ENCODE data around the gene ARSJ. TPM values are rescaled to one million over a fixed set of nuclear protein-coding genes. Genes with fewer than 3 reads are reported as not detected.

The ARSJ gene
- total RNA-seq, 2 experiments from 2014 or later, result not detected

DNA sequence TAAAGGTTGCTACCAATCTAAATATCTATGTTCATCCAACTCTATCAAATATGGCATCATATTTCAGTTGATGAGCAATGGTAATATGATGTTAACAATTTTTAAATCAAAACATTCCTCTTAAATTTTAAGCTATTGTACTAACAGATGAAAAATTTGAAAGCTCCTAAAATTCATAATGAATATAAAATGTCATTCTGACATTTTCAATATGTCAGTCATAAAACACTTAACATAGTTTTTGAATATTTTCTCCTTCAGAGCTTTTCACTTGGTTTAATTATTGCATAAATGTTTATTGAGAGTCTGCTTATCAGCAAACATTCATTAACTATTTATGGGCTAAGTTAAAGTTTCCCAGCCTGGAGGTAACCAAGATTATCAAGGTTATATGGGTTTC is 11.8 kb downstream of the ARSJ start:
- CTCF ChIA-PET, result interaction anchor here (0.8 kb wide), 1 partner anchor 16 kb away, joined by 3 read pairs; no protein-coding TSS in a partner anchor
- Mint-ChIP-seq H3K9me3 (peaks cover 6% of the 10 kb centered on the region), H3K4me3 (no peak overlapping the region), H3K27ac (no peak overlapping the region), H3K27me3 (peaks cover 6% of the 10 kb centered on the region), H3K36me3 (ENCODE audit: low read depth) (no peaks in the 10 kb centered on the region), H3K4me1 (ENCODE audit: low read depth) (no peaks in the 10 kb centered on the region)
- TF ChIP-seq, protein P1, sequence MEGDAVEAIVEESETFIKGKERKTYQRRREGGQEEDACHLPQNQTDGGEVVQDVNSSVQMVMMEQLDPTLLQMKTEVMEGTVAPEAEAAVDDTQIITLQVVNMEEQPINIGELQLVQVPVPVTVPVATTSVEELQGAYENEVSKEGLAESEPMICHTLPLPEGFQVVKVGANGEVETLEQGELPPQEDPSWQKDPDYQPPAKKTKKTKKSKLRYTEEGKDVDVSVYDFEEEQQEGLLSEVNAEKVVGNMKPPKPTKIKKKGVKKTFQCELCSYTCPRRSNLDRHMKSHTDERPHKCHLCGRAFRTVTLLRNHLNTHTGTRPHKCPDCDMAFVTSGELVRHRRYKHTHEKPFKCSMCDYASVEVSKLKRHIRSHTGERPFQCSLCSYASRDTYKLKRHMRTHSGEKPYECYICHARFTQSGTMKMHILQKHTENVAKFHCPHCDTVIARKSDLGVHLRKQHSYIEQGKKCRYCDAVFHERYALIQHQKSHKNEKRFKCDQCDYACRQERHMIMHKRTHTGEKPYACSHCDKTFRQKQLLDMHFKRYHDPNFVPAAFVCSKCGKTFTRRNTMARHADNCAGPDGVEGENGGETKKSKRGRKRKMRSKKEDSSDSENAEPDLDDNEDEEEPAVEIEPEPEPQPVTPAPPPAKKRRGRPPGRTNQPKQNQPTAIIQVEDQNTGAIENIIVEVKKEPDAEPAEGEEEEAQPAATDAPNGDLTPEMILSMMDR (IDR thresholded peaks at IDR 0.05), result no peak
- ATAC-seq (no peak), DNase-seq (no peak)
- intact Hi-C loops (cut with micrococcal nuclease), result no loop called here
- POLR2A ChIA-PET, result no interaction called here

DNA sequence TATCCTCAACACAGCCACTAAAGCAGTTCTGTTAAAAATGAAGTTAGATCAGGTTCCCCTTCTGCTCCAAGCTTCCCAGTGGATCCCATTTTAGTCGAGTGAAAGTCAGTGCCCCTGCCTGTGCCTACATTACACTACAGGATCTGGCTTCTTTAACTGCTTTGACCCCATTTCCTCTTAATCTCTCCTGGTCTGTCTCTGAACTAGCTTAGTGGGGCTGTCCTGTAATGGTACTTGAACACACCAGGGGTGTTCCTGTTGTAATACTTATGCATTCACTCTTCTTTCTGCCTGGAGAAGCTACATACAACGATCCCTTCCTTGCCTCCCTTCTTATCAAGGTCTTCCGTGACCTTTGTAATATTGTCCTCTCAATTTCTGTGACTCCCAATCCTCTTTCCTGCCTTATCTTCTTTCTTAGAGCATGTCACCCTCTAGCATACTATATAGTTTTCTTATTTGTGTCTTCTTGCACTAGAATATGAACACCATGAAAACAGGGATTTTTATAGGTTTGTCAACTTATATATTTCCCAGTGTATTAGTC is 16.7 kb downstream of the ARSJ start:
- TF ChIP-seq, protein P1 (IDR thresholded peaks at IDR 0.05), result no peak
- no peak for DNase-seq
- POLR2A ChIA-PET, result no interaction called here
- Mint-ChIP-seq H3K27me3 (peaks cover 3% of the 10 kb centered on the region), H3K4me1 (ENCODE audit: low read depth) (peaks cover 7% of the 10 kb centered on the region), H3K27ac (no peak overlapping the region), H3K4me3 (no peak overlapping the region), H3K9me3 (peaks cover 10% of the 10 kb centered on the region), H3K36me3 (ENCODE audit: low read depth) (no peaks in the 10 kb centered on the region)
- CTCF ChIA-PET, result no interaction called here
- ATAC-seq, result no peak
- intact Hi-C loops (cut with micrococcal nuclease), result no loop called here

DNA sequence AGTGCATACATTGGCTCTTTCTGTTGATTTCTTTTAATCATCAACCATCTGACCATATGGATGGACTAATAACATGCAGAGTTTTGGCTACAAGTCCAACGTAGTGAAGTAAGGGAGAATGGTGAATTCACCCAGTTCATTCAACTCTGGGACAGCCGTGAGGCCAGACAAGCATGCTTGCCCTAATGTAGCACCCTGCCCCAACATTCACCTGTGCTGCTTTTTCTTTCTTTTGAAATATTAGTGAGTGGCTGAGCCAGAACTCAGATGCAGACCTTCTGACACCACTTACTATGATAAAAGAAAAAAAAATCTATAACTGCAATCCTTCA is 17.5 kb downstream of the ARSJ start:
- POLR2A ChIA-PET, result no interaction called here
- Mint-ChIP-seq H3K36me3 (ENCODE audit: low read depth) (no peaks in the 10 kb centered on the region), H3K9me3 (peaks cover 10% of the 10 kb centered on the region), H3K27me3 (peaks cover 7% of the 10 kb centered on the region), H3K27ac (no peak overlapping the region), H3K4me1 (ENCODE audit: low read depth) (peaks cover 7% of the 10 kb centered on the region), H3K4me3 (no peak overlapping the region)
- no peak for ATAC-seq
- intact Hi-C loops (cut with micrococcal nuclease), result no loop called here
- CTCF ChIA-PET, result no interaction called here
- no peak for DNase-seq
- TF ChIP-seq, protein P1 (IDR thresholded peaks at IDR 0.05), result no peak

DNA sequence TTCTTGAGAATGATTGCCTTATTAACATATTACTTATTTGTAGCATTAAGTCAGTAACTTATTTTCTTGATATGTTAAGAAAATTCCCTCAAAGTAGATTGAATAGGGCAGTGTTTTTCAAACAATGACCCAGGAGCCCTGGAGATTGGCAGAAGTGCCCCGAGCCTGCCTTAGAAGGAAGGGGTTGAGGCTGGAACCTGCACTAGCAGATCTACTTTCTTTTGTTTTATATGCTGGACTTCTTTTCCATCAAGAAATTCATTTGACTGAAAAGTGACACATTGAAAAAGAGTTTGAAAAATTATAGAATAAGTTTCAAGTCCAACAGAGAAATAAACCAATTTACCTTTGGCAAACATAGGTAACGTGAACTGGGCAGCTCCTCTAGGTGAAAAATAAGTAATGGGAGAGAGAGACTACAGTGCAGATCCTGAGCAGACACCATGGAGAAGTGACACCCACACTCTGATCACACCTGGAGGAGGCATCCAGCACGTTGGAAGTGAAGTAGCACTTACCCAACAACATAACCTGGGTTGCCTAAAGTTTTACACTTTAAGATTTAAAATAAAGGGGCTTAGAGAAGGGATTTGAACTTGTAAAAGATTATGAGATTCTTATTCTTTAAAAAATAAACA is 18.6 kb downstream of the ARSJ start:
- Mint-ChIP-seq H3K4me3 (no peak overlapping the region), H3K27me3 (peaks cover 7% of the 10 kb centered on the region), H3K9me3 (peaks cover 10% of the 10 kb centered on the region), H3K36me3 (ENCODE audit: low read depth) (no peaks in the 10 kb centered on the region), H3K4me1 (ENCODE audit: low read depth) (peaks cover 9% of the 10 kb centered on the region), H3K27ac (no peak overlapping the region)
- no peak for DNase-seq
- ChIA-PET CTCF (no interaction called here), POLR2A (no interaction called here)
- TF ChIP-seq, protein P1 (IDR thresholded peaks at IDR 0.05), result no peak
- ATAC-seq, result no peak
- intact Hi-C loops (cut with micrococcal nuclease), result no loop called here

DNA sequence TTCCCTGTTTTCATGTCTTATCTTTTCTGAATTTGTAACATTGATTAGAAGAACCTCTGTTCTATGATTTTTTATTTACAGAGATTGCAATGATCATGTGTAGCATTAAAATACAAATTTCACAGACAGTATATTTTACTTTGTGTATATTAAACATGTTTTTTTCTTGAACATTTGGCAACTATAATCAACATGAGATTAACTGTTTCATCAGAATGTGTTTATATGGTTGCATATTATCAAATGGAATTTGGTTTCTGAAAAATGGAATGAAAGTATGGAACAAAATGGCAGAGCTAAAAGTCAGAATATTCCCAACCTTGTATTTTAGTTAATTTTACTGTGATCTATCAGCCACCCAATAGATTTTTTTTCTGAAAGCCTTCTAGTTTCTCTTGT is 19.9 kb downstream of the ARSJ start:
- no peak overlapping the region for H3K27ac Mint-ChIP-seq
- ChIA-PET POLR2A (no interaction called here), CTCF (interaction anchor here (1.4 kb wide), 1 partner anchor 17 kb away, joined by 4 read pairs; no protein-coding TSS in a partner anchor)
- no peak overlapping the region for H3K4me3 Mint-ChIP-seq
- peaks cover 10% of the 10 kb centered on the region for H3K27me3 Mint-ChIP-seq
- H3K36me3 Mint-ChIP-seq (ENCODE audit: low read depth), result no peaks in the 10 kb centered on the region
- ATAC-seq (no peak), DNase-seq (no peak)
- TF ChIP-seq, protein P1 (IDR thresholded peaks at IDR 0.05), result no peak
- peaks cover 9% of the 10 kb centered on the region for H3K4me1 Mint-ChIP-seq (ENCODE audit: low read depth)
- intact Hi-C loops (cut with micrococcal nuclease), result loop anchor here (10.0 kb wide), 2 partner anchors 415 to 565 kb away; no protein-coding TSS in a partner anchor
- H3K9me3 Mint-ChIP-seq, result peaks cover 10% of the 10 kb centered on the region

All from activated CD8-positive, alpha-beta T cell treated with anti-CD3 and anti-CD28 coated beads for 36 hours (primary cell).